Transverse colon (tissue), 4 donors: ENCODE results near the gene GNRH2. TPM values are rescaled to one million over a fixed set of nuclear protein-coding genes. Genes with fewer than 3 reads are reported as not detected.
"Not testable (repeated sequence)": the region's sequence is repeated elsewhere in the genome, so short reads cannot be mapped to it uniquely, and the experiment has no call there.

ENCODE experiments used
- DNase-seq: peaks from one replicate; pipeline ENCODE4 v3.0.0-alpha.2; 2019
- H3K27ac ChIP-seq, 4 donors: fragments of 200-600 bp; sonication (generic); 2 replicates each; pipeline ENCODE4 v1.5.1; 2016 to 2018; ENCODE audit warnings: inconsistent platforms in 4 of 4
- H3K27me3 ChIP-seq: fragments of 200-600 bp; sonication (generic); 2 replicates; pipeline ENCODE4 v1.5.1; 2017; ENCODE audit warnings: inconsistent platforms
- H3K36me3 ChIP-seq, 4 donors: fragments of 200-600 bp; sonication (generic); 2 replicates each; pipeline ENCODE4 v1.5.1; 2017 to 2019; ENCODE audit warnings: inconsistent platforms in 4 of 4
- H3K4me1 ChIP-seq, 4 donors: fragments of 200-600 bp; sonication (generic); 2 replicates each; pipeline ENCODE4 v1.5.1; 2017 to 2020; ENCODE audit warnings: inconsistent platforms in 4 of 4
- H3K4me3 ChIP-seq, 4 donors: fragments of 200-600 bp; sonication (generic); 1 replicate in 1 of 4; 2 replicates in 3 of 4; pipeline versions ENCODE4 v1.5.1 to v1.6.1; 2017 to 2019; ENCODE audit warnings: inconsistent platforms in 4 of 4
- H3K9me3 ChIP-seq, 2 donors: fragments of 200-600 bp; sonication (generic); 2 replicates each; pipeline ENCODE4 v1.5.1; 2017 to 2019; ENCODE audit warnings: inconsistent platforms in 2 of 2
- EP300 ChIP-seq: sonication (generic); formaldehyde crosslinking; IDR thresholded peaks from one replicate; pipeline ENCODE4 v1.6.1; 2017; ENCODE audit warnings: antibody characterized with exemption, low read depth
- POLR2A ChIP-seq: fragments of 450-650 bp; IDR thresholded peaks from one replicate; pipeline ENCODE4 v1.6.1; 2016; ENCODE audit warnings: antibody characterized with exemption, mild to moderate bottlenecking, moderate library complexity
- POLR2AphosphoS5 ChIP-seq, 3 donors: sonication (generic); formaldehyde crosslinking; IDR thresholded peaks; one replicate each; pipeline ENCODE4 v1.6.1; 2016; ENCODE audit warnings: antibody characterized with exemption in 3 of 3
- WGBS, 2 donors: methylation state at CpG; one replicate each; pipeline ENCODE4 v1.1.5; 2018; ENCODE audit warnings: low coverage in 1 of 2; 5-methylcytosine and 5-hydroxymethylcytosine counted together
- in situ Hi-C, 4 donors: fragments of 200-750 bp; cut with MboI; loops; one replicate each; pipeline versions ENCODE4 v1.15.0 to v1.15.1; 2017; ENCODE audit warnings: low sequenced_read_pairs in 3 of 4, low pct_ligation_motif_present in 1 of 4, low pct_unique_long_range_greater_than_20kb in 1 of 4
- intact Hi-C: fragments of 100-400 bp; cut with DNase I; formaldehyde crosslinking; loops from one replicate; pipeline ENCODE4 v1.15.1; 2023; ENCODE audit warnings: low total_unique reads
- total RNA-seq, 4 donors: library from RNA; depleted of rRNA; stranded (reverse); fragments of >200 nt; gene quantifications; one replicate each; pipeline ENCODE4 v1.1.0, GENCODE V29; 2016
- TF ChIP-seq, protein P1 (sequence below), 5 experiments: fragments of 200-600 bp in 3 of 5; fragments of 450-650 bp in 2 of 5; sonication (generic) in 3 of 5; IDR thresholded peaks; 1 replicate in 2 of 5; 2 replicates in 3 of 5; pipeline ENCODE4 v1.5.1; 2016 to 2017; ENCODE audit warnings: antibody characterized with exemption in 5 of 5, inconsistent platforms in 3 of 5, mild to moderate bottlenecking in 2 of 5, moderate library complexity in 1 of 5

GNRH2 gene
- total RNA-seq, 4 donors from 2014 or later: not detected

DNA sequence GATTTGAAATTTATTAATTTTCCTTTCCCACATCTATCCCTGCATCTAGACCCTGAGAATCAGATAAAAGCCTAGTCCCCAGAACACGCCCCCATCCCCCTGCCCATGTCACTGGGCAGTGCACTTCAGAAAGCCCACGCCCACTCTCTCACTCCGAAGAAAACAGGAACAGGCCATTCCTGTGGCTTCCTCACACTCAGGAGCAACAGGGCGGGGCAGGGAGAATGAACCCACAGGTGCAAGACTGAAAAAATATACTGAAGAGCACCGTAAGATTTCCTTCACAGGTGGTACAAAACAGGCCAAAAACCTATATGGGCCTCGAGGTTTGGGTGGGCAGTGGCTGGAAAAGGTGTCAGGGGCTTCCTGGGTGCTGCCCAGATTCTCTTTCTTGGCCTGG is 31.4 kb downstream of the GNRH2 start:
- no peaks in the 10 kb centered on the region for H3K36me3 ChIP-seq
- peaks cover 40% of the 10 kb centered on the region for H3K27me3 ChIP-seq
- peaks cover 0 to 12% (median 9%) of the 10 kb centered on the region in 4 donors for H3K4me1 ChIP-seq
- DNase-seq: no peak
- TF ChIP-seq, protein P1, sequence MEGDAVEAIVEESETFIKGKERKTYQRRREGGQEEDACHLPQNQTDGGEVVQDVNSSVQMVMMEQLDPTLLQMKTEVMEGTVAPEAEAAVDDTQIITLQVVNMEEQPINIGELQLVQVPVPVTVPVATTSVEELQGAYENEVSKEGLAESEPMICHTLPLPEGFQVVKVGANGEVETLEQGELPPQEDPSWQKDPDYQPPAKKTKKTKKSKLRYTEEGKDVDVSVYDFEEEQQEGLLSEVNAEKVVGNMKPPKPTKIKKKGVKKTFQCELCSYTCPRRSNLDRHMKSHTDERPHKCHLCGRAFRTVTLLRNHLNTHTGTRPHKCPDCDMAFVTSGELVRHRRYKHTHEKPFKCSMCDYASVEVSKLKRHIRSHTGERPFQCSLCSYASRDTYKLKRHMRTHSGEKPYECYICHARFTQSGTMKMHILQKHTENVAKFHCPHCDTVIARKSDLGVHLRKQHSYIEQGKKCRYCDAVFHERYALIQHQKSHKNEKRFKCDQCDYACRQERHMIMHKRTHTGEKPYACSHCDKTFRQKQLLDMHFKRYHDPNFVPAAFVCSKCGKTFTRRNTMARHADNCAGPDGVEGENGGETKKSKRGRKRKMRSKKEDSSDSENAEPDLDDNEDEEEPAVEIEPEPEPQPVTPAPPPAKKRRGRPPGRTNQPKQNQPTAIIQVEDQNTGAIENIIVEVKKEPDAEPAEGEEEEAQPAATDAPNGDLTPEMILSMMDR (IDR thresholded peaks at IDR 0.05): no peak
- no peak for TF ChIP-seq POLR2A
- TF ChIP-seq EP300: no peak
- no peak for TF ChIP-seq POLR2AphosphoS5 (IDR thresholded peaks at IDR 0.05)
- H3K27ac ChIP-seq: no peak overlapping the region
- H3K9me3 ChIP-seq: no peaks in the 10 kb centered on the region
- in situ Hi-C loops (loop anchor here in 2 of 4 donors (25.0 kb wide), 1 partner anchor 237 kb away; no protein-coding TSS in a partner anchor), intact Hi-C loops (no loop called here)
- 20 to 44% methylated on average over 3 to 6 of the region's 6 CpGs for WGBS, 2 donors
- H3K4me3 ChIP-seq: no peak overlapping the region

DNA sequence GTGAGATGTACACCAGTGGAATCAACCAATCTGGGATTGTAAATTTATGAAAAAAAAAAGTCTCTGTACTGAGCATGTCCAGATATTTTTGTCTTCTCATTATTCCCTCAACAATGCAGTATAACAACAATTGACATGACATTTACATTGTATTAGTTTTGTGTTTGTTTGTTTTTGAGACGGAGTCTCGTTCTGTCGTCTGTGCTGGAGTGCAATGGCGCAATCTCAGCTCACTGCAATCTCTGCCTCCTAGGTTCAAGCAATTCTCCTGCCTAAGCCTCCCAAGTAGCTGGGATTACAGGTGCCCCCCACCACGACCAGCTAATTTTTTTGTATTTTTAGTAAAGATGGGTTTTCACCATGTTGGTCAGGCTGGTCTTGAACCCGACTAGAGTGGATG is 31.9 kb downstream of the GNRH2 start:
- Histone ChIP-seq H3K4me1 (peaks cover 0 to 12% (median 9%) of the 10 kb centered on the region in 4 donors), H3K27me3 (peaks cover 43% of the 10 kb centered on the region)
- DNase-seq, in situ Hi-C loops, intact Hi-C loops, H3K4me3 ChIP-seq, H3K9me3 ChIP-seq, H3K27ac ChIP-seq, H3K36me3 ChIP-seq: not testable (repeated sequence)
- 67 to 82% methylated on average over 4 to 6 of the region's 6 CpGs for WGBS, 2 donors

DNA sequence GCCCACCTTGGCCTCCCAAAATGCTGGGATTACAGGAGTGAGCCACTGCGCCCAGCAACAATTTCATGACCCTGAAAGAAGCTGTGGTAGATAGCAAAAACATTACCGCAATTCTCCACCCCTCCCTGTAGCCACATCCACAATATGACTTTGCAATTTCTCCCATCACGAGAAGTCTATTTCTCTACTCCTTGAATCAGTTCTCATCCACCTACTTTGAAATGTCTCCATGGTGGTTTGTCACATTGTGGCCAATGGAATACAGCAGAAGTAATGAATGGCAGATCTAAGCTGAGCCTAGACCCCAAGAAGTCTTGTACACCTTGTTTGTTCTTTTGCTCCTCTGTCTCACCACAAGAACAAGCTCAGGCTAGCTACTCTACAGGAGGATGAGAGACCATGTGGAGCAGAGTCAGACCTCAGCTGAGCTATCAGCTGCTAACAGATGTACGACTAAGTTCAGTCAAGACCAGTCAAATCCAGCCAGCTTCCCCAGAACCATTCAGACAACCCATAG is 34.3 kb downstream of the GNRH2 start:
- in situ Hi-C loops (no loop called here), intact Hi-C loops (no loop called here)
- no peaks in the 10 kb centered on the region for H3K9me3 ChIP-seq
- no peaks in the 10 kb centered on the region for H3K36me3 ChIP-seq
- TF ChIP-seq POLR2A (no peak), POLR2AphosphoS5 (IDR thresholded peaks at IDR 0.05) (no peak), EP300 (no peak)
- TF ChIP-seq, protein P1 (IDR thresholded peaks at IDR 0.05): no peak
- 49 to 65% methylated on average over 2 to 4 of the region's 4 CpGs for WGBS, 2 donors
- H3K27ac ChIP-seq: no peak overlapping the region
- H3K27me3 ChIP-seq: peaks cover 46% of the 10 kb centered on the region
- H3K4me3 ChIP-seq: no peak overlapping the region
- no peak for DNase-seq
- H3K4me1 ChIP-seq: peaks cover 0 to 6% (median 3%) of the 10 kb centered on the region in 4 donors

DNA sequence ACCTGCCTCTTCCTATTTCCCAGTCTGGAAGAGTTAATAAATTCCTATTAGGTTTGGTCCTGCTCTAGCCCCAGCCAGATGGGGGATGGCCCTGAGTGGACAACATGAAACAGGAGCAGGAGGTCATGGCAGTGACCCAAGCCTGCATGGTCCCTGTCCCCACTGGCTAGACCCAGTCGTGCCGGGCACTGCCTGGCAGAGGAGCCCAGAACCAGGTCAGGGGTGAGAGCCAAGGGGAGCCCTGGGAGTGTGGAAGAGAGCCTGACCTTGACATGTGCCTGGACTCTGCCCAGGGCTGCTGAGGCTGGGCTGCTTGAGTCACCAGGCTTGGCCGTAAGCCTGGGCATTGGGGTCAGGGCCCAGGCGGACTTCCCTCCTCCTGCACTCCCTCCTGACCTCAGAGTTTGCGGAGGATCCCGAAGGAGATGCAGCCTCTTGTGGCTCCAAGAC is 37.5 kb downstream of the GNRH2 start:
- no peak for DNase-seq
- intact Hi-C loops (no loop called here), in situ Hi-C loops (no loop called here)
- no peak for TF ChIP-seq POLR2AphosphoS5 (IDR thresholded peaks at IDR 0.05)
- H3K4me1 ChIP-seq: peaks cover 0 to 12% (median 10%) of the 10 kb centered on the region in 4 donors
- H3K27ac ChIP-seq: no peak overlapping the region
- H3K4me3 ChIP-seq: no peak overlapping the region
- WGBS, 2 donors: 41 to 58% methylated on average over 3 to 6 of the region's 6 CpGs
- no peaks in the 10 kb centered on the region for H3K36me3 ChIP-seq
- no peaks in the 10 kb centered on the region for H3K9me3 ChIP-seq
- peaks cover 69% of the 10 kb centered on the region for H3K27me3 ChIP-seq

DNA sequence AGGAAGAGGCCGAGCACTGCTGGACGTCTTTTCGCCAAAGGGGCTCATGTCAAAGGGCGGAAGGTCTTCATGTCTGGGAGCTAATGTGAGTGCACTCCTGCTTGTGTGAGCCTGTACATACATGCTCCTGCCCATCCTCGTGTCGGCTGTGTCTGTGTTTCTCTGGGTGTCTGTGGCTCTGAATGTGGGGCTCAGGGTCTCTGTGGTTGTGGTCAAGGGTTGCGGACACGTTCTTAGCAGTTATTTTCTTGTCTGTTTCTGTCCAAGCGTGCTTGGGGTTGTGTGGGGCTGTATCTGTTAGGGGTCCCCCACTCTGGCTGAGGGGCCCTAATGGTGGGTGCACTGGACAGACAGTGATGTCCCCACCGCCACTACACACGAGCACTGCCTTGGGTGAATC is 38.2 kb downstream of the GNRH2 start:
- H3K27me3 ChIP-seq: peaks cover 69% of the 10 kb centered on the region
- 72 to 79% methylated on average over 2 to 10 of the region's 11 CpGs for WGBS, 2 donors
- in situ Hi-C loops: no loop called here
- DNase-seq: no peak
- peaks cover 0 to 12% (median 10%) of the 10 kb centered on the region in 4 donors for H3K4me1 ChIP-seq
- H3K9me3 ChIP-seq: no peaks in the 10 kb centered on the region
- no peaks in the 10 kb centered on the region for H3K36me3 ChIP-seq
- TF ChIP-seq POLR2AphosphoS5 (IDR thresholded peaks at IDR 0.05): no peak
- H3K27ac ChIP-seq: no peak overlapping the region
- no peak overlapping the region for H3K4me3 ChIP-seq
- intact Hi-C loops: no loop called here
